HepG2 (cell line): Measurements from ENCODE around the gene CTRL. TPM values are rescaled to one million over a fixed set of nuclear protein-coding genes. Genes with fewer than 3 reads are reported as not detected.
"Not testable (repeated sequence)": the region's sequence is repeated elsewhere in the genome, so short reads cannot be mapped to it uniquely, and the experiment has no call there.

Experiments
- ATAC-seq: fragments of 200-7000 bp; cut with Tn5 transposase; 3 replicates; pipeline ENCODE4 v1.9.1; 2020; ENCODE audit warnings: mild to moderate bottlenecking, moderate library complexity
- BruUV-seq: library from RNA; stranded (reverse); fragments of 400-500 nt; replicated peaks from 2 replicates; lab custom pipeline; 2021; lab: Mats Ljungman, UMichigan
- CTCF ChIA-PET: fragments of 300-600 bp; formaldehyde crosslinking; extraction: SDS; loops from one replicate; lab custom pipeline; 2021; ENCODE audit warnings: low total read pairs, inconsistent platforms, low intra/inter-chr PET ratio; lab: Yijun Ruan, JAX
- POLR2A ChIA-PET: fragments of 350-600 bp; sonication (Branson Sonifier 250); formaldehyde crosslinking; loops from one replicate; lab custom pipeline; 2020; ENCODE audit warnings: antibody characterized with exemption, inconsistent platforms; lab: Yijun Ruan, JAX
- DNase-seq: peaks from one replicate; pipeline ENCODE4 v3.0.0-alpha.2; 2015; ENCODE audit warnings: low spot score
- FAIRE-seq: peaks from 3 replicates; lab custom pipeline; 2011; peaks lifted over from hg19 to GRCh38; lab: Jason Lieb, UNC
- H2AFZ ChIP-seq: one replicate; pipeline ENCODE4 v1.6.1; 2011; ENCODE audit warnings: low read length, inconsistent platforms
- H3K27ac ChIP-seq: fragments of 300-600 bp; 3 replicates; pipeline ENCODE4 v1.8.0; 2011; ENCODE audit warnings: mixed run types, mild to moderate bottlenecking, mixed read lengths, low read length, inconsistent platforms; ENCODE audit not compliant: insufficient read depth; ENCODE audit errors: extremely low read length
- H3K27me3 ChIP-seq, 2 experiments: fragments of 200-600 bp in 1 of 2; 2 replicates in 1 of 2; 3 replicates in 1 of 2; pipeline versions ENCODE4 v1.6.0 to v1.8.0; 2011; ENCODE audit warnings: low read length in 2 of 2, mild to moderate bottlenecking in 2 of 2, moderate library complexity in 2 of 2, inconsistent platforms in 1 of 2; ENCODE audit not compliant: insufficient read depth in 2 of 2, control insufficient read depth in 1 of 2
- H3K36me3 ChIP-seq, 2 experiments: fragments of 200-600 bp in 1 of 2; replicated peaks in 1 of 2; 2 replicates in 1 of 2; 3 replicates in 1 of 2; pipeline versions ENCODE4 v1.5.1 to v1.8.0; 2011; ENCODE audit warnings: low read length in 2 of 2, inconsistent platforms in 1 of 2; ENCODE audit not compliant: insufficient read depth in 2 of 2, control insufficient read depth in 1 of 2
- H3K4me1 ChIP-seq: 2 replicates; pipeline ENCODE4 v1.5.1; 2012; ENCODE audit warnings: low read length, inconsistent platforms; ENCODE audit not compliant: insufficient read depth
- H3K4me2 ChIP-seq: 2 replicates; pipeline ENCODE4 v1.6.0; 2011; ENCODE audit warnings: low read depth, low read length, inconsistent platforms
- H3K4me3 ChIP-seq, 3 experiments: fragments of 200-600 bp in 1 of 3; sonication (generic), shearing (Covaris generic) in 1 of 3; replicated peaks in 1 of 3; 2 replicates each; pipeline ENCODE4 v1.5.1; 2011 to 2016; ENCODE audit warnings: low read length in 3 of 3, inconsistent platforms in 2 of 3, low read depth in 2 of 3, mild to moderate bottlenecking in 2 of 3, control low read depth in 1 of 3, mixed read lengths in 1 of 3; ENCODE audit not compliant: insufficient read depth in 1 of 3
- H3K79me2 ChIP-seq: one replicate; pipeline ENCODE4 v1.6.1; 2011; ENCODE audit warnings: low read length, inconsistent platforms; ENCODE audit not compliant: insufficient read depth
- H3K9ac ChIP-seq: 2 replicates; pipeline ENCODE4 v1.6.0; 2011; ENCODE audit warnings: mild to moderate bottlenecking, low read depth, low read length, inconsistent platforms; ENCODE audit not compliant: insufficient read depth
- H3K9me3 ChIP-seq: 2 replicates; pipeline ENCODE4 v1.5.1; 2012; ENCODE audit warnings: mild to moderate bottlenecking, low read length
- H4K20me1 ChIP-seq: 2 replicates; pipeline ENCODE4 v1.6.0; 2011; ENCODE audit warnings: inconsistent platforms, mild to moderate bottlenecking, low read length, moderate library complexity; ENCODE audit not compliant: insufficient read depth
- BCL6 ChIP-seq: IDR thresholded peaks from 2 replicates; pipeline ENCODE4 v1.6.1; 2016; ENCODE audit warnings: missing genetic modification reagents, missing compliant biosample characterization
- HDAC1 ChIP-seq: sonication (generic); formaldehyde crosslinking; IDR thresholded peaks from 2 replicates; pipeline ENCODE4 v1.5.1; 2020; ENCODE audit warnings: mild to moderate bottlenecking, missing genetic modification reagents
- JUND ChIP-seq: sonication (generic); formaldehyde crosslinking; IDR thresholded peaks from 2 replicates; pipeline ENCODE4 v1.8.0; 2022; ENCODE audit warnings: mild to moderate bottlenecking, missing genetic modification reagents
- NCOA5 ChIP-seq: sonication (generic); formaldehyde crosslinking; IDR thresholded peaks from 2 replicates; pipeline ENCODE4 v1.4.0; 2020; ENCODE audit warnings: missing genetic modification reagents
- NONO ChIP-seq, 2 experiments: fragments of 450-650 bp in 1 of 2; sonication (generic) in 1 of 2; formaldehyde crosslinking in 1 of 2; IDR thresholded peaks in 1 of 2; conservative IDR thresholded peaks in 1 of 2; 2 replicates each; pipeline versions ENCODE4 v1.6.1 to v1.8.0; 2017 to 2022; ENCODE audit warnings: mild to moderate bottlenecking in 1 of 2, missing genetic modification reagents in 1 of 2, moderate library complexity in 1 of 2
- NR2F6 ChIP-seq, 2 experiments: IDR thresholded peaks; 2 replicates each; pipeline ENCODE4 v1.6.1; 2016; ENCODE audit warnings: antibody characterized with exemption in 1 of 2, mild to moderate bottlenecking in 1 of 2
- PLSCR1 ChIP-seq: sonication (generic); formaldehyde crosslinking; IDR thresholded peaks from 2 replicates; pipeline ENCODE4 v1.5.0; 2020; ENCODE audit warnings: missing genetic modification reagents, mild to moderate bottlenecking, borderline replicate concordance
- SMAD1 ChIP-seq: sonication (generic); formaldehyde crosslinking; IDR thresholded peaks from 2 replicates; pipeline ENCODE4 v1.4.0; 2020; ENCODE audit warnings: missing genetic modification reagents, low read depth, mild to moderate bottlenecking, borderline replicate concordance
- SSRP1 ChIP-seq: IDR thresholded peaks from 2 replicates; pipeline ENCODE4 v1.6.1; 2016; ENCODE audit warnings: control low read depth
- TBP ChIP-seq: sonication (generic); formaldehyde crosslinking; IDR thresholded peaks from 2 replicates; pipeline ENCODE4 v1.5.0; 2020; ENCODE audit warnings: missing genetic modification reagents
- ZNF333 ChIP-seq: sonication (generic); formaldehyde crosslinking; IDR thresholded peaks from 2 replicates; pipeline ENCODE4 v1.4.0; 2020; ENCODE audit warnings: mild to moderate bottlenecking, missing genetic modification reagents, borderline replicate concordance
- ZNF44 ChIP-seq: sonication (generic); formaldehyde crosslinking; IDR thresholded peaks from 2 replicates; pipeline ENCODE4 v1.5.1; 2020; ENCODE audit warnings: mild to moderate bottlenecking, missing genetic modification reagents
- ZNF891 ChIP-seq: sonication (generic); formaldehyde crosslinking; IDR thresholded peaks from 2 replicates; pipeline ENCODE4 v1.5.0; 2020; ENCODE audit warnings: mild to moderate bottlenecking, missing genetic modification reagents
- WGBS: methylation state at CpG from one replicate; pipeline ENCODE4 v1.1.6; 2017; ENCODE audit warnings: low lambda C conversion rate; 5-methylcytosine and 5-hydroxymethylcytosine counted together
- in situ Hi-C: cut with HindIII; loops from 2 replicates; pipeline ENCODE4 v1.10.0; 2017; ENCODE audit warnings: low pct_unique_long_range_greater_than_20kb; ENCODE audit not compliant: extremely low pct_ligation_motif_present
- intact Hi-C: fragments of 100-400 bp; cut with micrococcal nuclease; formaldehyde crosslinking; loops from one replicate; pipeline ENCODE4 v1.10.0; 2022; ENCODE audit not compliant: unreplicated experiment
- polyA plus RNA-seq, 8 experiments: library from polyadenylated mRNA; depleted of rRNA in 3 of 8; stranded (reverse) in 7 of 8; unstranded in 1 of 8; fragments of >200 nt; fragmentation: Illumina TruSeq in 4 of 8; extraction: Trizol in 4 of 8; gene quantifications; 2 replicates each; pipeline versions ENCODE4 v1.2.1 to v1.2.3, GENCODE V29; 2011 to 2016; ENCODE audit warnings: low read depth in 4 of 8, missing spikeins in 1 of 8, mixed read lengths in 1 of 8; ENCODE audit not compliant: insufficient read depth in 1 of 8
- total RNA-seq, 5 experiments: library from RNA; depleted of rRNA; stranded (reverse); fragments of >200 nt; fragmentation: Illumina TruSeq; extraction: Trizol; gene quantifications; 2 replicates each; pipeline ENCODE4 v1.2.3, GENCODE V29; 2016; ENCODE audit warnings: low read depth in 1 of 5

Gene CTRL
- total and polyA plus RNA-seq, 2 of the 13 experiments (the other 11 are each of a cell fraction or from before 2014, with no cell fraction given): 1.9 to 2.7 TPM

- Histone ChIP-seq H3K4me1 (peaks cover 34% of the 10 kb centered on the region), H3K36me3 (peaks cover 13 to 25% of the 10 kb centered on the region in 2 experiments; a peak in 4 of 5 replicates), H3K27ac (peak overlapping the region; percentile 44), H3K4me2 (peak overlapping the region; percentile 52; the same call in 1 of the 2 replicates)
- H4K20me1 ChIP-seq, DNase-seq, H3K79me2 ChIP-seq, ATAC-seq, intact Hi-C loops, H3K27me3 ChIP-seq, in situ Hi-C loops, H3K9ac ChIP-seq, H3K9me3 ChIP-seq, H2AFZ ChIP-seq, H3K4me3 ChIP-seq, BruUV-seq, FAIRE-seq: not testable (repeated sequence)
- TF ChIP-seq SMAD1 (CRISPR knock-in tag): 0 out of 2 replicates have a peak, but pooled peaks have one; percentile 1
- POLR2A ChIA-PET: interaction anchor here (2.9 kb wide), 1 partner anchor 22 kb away, joined by 10 read pairs; the partner anchor contains the start of gene PSKH1
- CTCF ChIA-PET: interaction anchor here (1.7 kb wide), 1 partner anchor 32 kb away, joined by 3 read pairs; no protein-coding TSS in a partner anchor
- WGBS: 88% methylated on average over 2 of the region's 2 CpGs
Measured at GRCh38 chr16:67915496-67915769, 16.2 kb downstream of the CTRL start.

GRCh38 chr16:67914758-67915495 is 16.7 kb downstream of the CTRL start:
- Histone ChIP-seq H3K79me2 (no peaks in the 10 kb centered on the region), H4K20me1 (peaks cover 6% of the 10 kb centered on the region; the same call in 1 of the 2 replicates), H3K4me2 (no peak overlapping the region), H3K36me3 (peaks cover 13 to 27% of the 10 kb centered on the region in 2 experiments; a peak in 4 of 5 replicates), H3K9me3 (no peaks in the 10 kb centered on the region), H3K27me3 (no peaks in the 10 kb centered on the region), H3K27ac (no peak overlapping the region), H3K4me3 (no peak overlapping the region), H3K9ac (no peak overlapping the region), H3K4me1 (peaks cover 34% of the 10 kb centered on the region), H2AFZ (no peak overlapping the region)
- ChIA-PET POLR2A (interaction anchor here (0.6 to 2.9 kb wide), 2 partner anchors 20 to 22 kb away, joined by 4 to 10 read pairs; partner anchors contain the start of gene PSKH1), CTCF (interaction anchor here (1.7 kb wide), 1 partner anchor 32 kb away, joined by 3 read pairs; no protein-coding TSS in a partner anchor)
- BruUV-seq: no TSS peak
- intact Hi-C loops: no loop called here
- FAIRE-seq: no peak
- TF ChIP-seq NR2F6 (IDR thresholded peaks at IDR 0.05) (no peak), NR2F6 (CRISPR knock-in tag; IDR thresholded peaks at IDR 0.05) (no peak), JUND (CRISPR knock-in tag) (no peak), TBP (no peak), BCL6 (CRISPR knock-in tag) (no peak), HDAC1 (CRISPR knock-in tag) (no peak), NONO (IDR thresholded peaks at IDR 0.05) (no peak), NONO (CRISPR knock-in tag; conservative IDR thresholded peaks at IDR 0.05) (no peak), NCOA5 (CRISPR knock-in tag) (no peak), PLSCR1 (CRISPR knock-in tag) (no peak), ZNF333 (CRISPR knock-in tag) (no peak), ZNF44 (CRISPR knock-in tag) (no peak), ZNF891 (CRISPR knock-in tag) (no peak), SSRP1 (CRISPR knock-in tag) (no peak)
- in situ Hi-C loops: no loop called here
- DNase-seq: no peak
- WGBS: 91% methylated on average over 7 of the region's 7 CpGs
- ATAC-seq: no peak
